Large intestine (tissue), 3 donors: ENCODE measurements around the gene DCLK1. TPM values are rescaled to one million over a fixed set of nuclear protein-coding genes. Genes with fewer than 3 reads are reported as not detected.

ENCODE experiments used
- DNase-seq, 2 donors: peaks; one replicate each; pipeline versions ENCODE4 v3.0.0 to v3.0.0-alpha.2; 2013
- H3K27ac ChIP-seq: one replicate; pipeline ENCODE4 v1.5.1; 2013; ENCODE audit warnings: low read length
- H3K27me3 ChIP-seq: 2 replicates; pipeline ENCODE4 v1.6.1; 2013; ENCODE audit warnings: low read length; ENCODE audit not compliant: control insufficient read depth, insufficient read depth
- H3K36me3 ChIP-seq: 2 replicates; pipeline ENCODE4 v1.6.1; 2013; ENCODE audit warnings: low read length; ENCODE audit not compliant: control insufficient read depth, insufficient read depth
- H3K4me1 ChIP-seq: one replicate; pipeline ENCODE4 v1.6.1; 2013; ENCODE audit warnings: low read length; ENCODE audit not compliant: control insufficient read depth, insufficient read depth
- H3K4me3 ChIP-seq: one replicate; pipeline ENCODE4 v1.5.1; 2013; ENCODE audit warnings: low read length
- H3K9me3 ChIP-seq: one replicate; pipeline ENCODE4 v1.6.1; 2013; ENCODE audit warnings: mild to moderate bottlenecking, low read depth, low read length, moderate library complexity; ENCODE audit not compliant: control insufficient read depth
- WGBS: methylation state at CpG from one replicate; pipeline ENCODE4 v1.1.5; 2013; ENCODE audit warnings: low lambda C conversion rate; ENCODE audit not compliant: insufficient coverage; 5-methylcytosine and 5-hydroxymethylcytosine counted together
- polyA plus RNA-seq: library from polyadenylated mRNA; unstranded; fragments of 120-200 nt; gene quantifications from one replicate; pipeline ENCODE4 v1.2.1, GENCODE V29; 2013

Gene DCLK1
- polyA plus RNA-seq, 1 donor, result 12.2 TPM

GRCh38 chr13:35889560-35889959 lies 241.6 kb downstream of the DCLK1 start:
- no peak overlapping the region for H3K27ac ChIP-seq
- no peaks in the 10 kb centered on the region for H3K27me3 ChIP-seq
- no peak overlapping the region for H3K4me3 ChIP-seq
- DNase-seq, result no peak
- H3K9me3 ChIP-seq, result no peaks in the 10 kb centered on the region
- no peaks in the 10 kb centered on the region for H3K4me1 ChIP-seq
- WGBS, result 82% methylated on average over 2 of the region's 2 CpGs
- H3K36me3 ChIP-seq, result no peaks in the 10 kb centered on the region

- DNase-seq, result no peak
- Histone ChIP-seq H3K4me3 (no peak overlapping the region), H3K9me3 (no peaks in the 10 kb centered on the region), H3K27ac (no peak overlapping the region), H3K27me3 (no peaks in the 10 kb centered on the region), H3K4me1 (no peaks in the 10 kb centered on the region), H3K36me3 (no peaks in the 10 kb centered on the region)
- WGBS, result 0% methylated on average over 2 of the region's 2 CpGs
These were observed 242.2 kb downstream of the DCLK1 start for GRCh38 chr13:35888981-35889380.

- H3K36me3 ChIP-seq, result no peaks in the 10 kb centered on the region
- DNase-seq, result no peak
- 0% methylated on average over 1 of the region's 3 CpGs for WGBS
- no peaks in the 10 kb centered on the region for H3K27me3 ChIP-seq
- no peak overlapping the region for H3K4me3 ChIP-seq
- H3K4me1 ChIP-seq, result no peaks in the 10 kb centered on the region
- H3K27ac ChIP-seq, result no peak overlapping the region
- H3K9me3 ChIP-seq, result no peaks in the 10 kb centered on the region
These were observed 242.7 kb downstream of the DCLK1 start for GRCh38 chr13:35888457-35888883.

- Histone ChIP-seq H3K9me3 (no peaks in the 10 kb centered on the region), H3K27me3 (no peaks in the 10 kb centered on the region), H3K36me3 (no peaks in the 10 kb centered on the region), H3K4me1 (no peaks in the 10 kb centered on the region), H3K4me3 (no peak overlapping the region), H3K27ac (no peak overlapping the region)
- no CpG with 5 or more reads among the region's 6 CpGs for WGBS
- DNase-seq, result no peak
These were observed 244.0 kb downstream of the DCLK1 start for GRCh38 chr13:35887115-35887666.

- Histone ChIP-seq H3K27me3 (no peaks in the 10 kb centered on the region), H3K27ac (no peak overlapping the region), H3K4me3 (no peak overlapping the region), H3K9me3 (no peaks in the 10 kb centered on the region), H3K4me1 (no peaks in the 10 kb centered on the region), H3K36me3 (no peaks in the 10 kb centered on the region)
- no peak for DNase-seq
- WGBS, result 80% methylated on average over 2 of the region's 9 CpGs
These were observed 244.7 kb downstream of the DCLK1 start for GRCh38 chr13:35886332-35887114.

- no peaks in the 10 kb centered on the region for H3K9me3 ChIP-seq
- H3K4me3 ChIP-seq, result no peak overlapping the region
- 80% methylated on average over 1 of the region's 4 CpGs for WGBS
- H3K27ac ChIP-seq, result no peak overlapping the region
- no peaks in the 10 kb centered on the region for H3K4me1 ChIP-seq
- DNase-seq, result no peak
- H3K27me3 ChIP-seq, result no peaks in the 10 kb centered on the region
- H3K36me3 ChIP-seq, result no peaks in the 10 kb centered on the region
These were observed 246.9 kb downstream of the DCLK1 start for GRCh38 chr13:35884211-35884760.

- H3K36me3 ChIP-seq, result no peaks in the 10 kb centered on the region
- no peaks in the 10 kb centered on the region for H3K4me1 ChIP-seq
- no peaks in the 10 kb centered on the region for H3K9me3 ChIP-seq
- peak; percentile 2 to 26 for DNase-seq
- H3K27ac ChIP-seq, result peak overlapping the region; percentile 30
- 28% methylated on average over 4 of the region's 10 CpGs for WGBS
- H3K4me3 ChIP-seq, result no peak overlapping the region
- H3K27me3 ChIP-seq, result no peaks in the 10 kb centered on the region
These were observed 248.3 kb downstream of the DCLK1 start for GRCh38 chr13:35882722-35883497.

GRCh38 chr13:35881360-35881759 lies 249.8 kb downstream of the DCLK1 start:
- no CpG with 5 or more reads among the region's 1 CpG for WGBS
- H3K27me3 ChIP-seq, result no peaks in the 10 kb centered on the region
- no peak for DNase-seq

GRCh38 chr13:35879111-35879510 lies 252.1 kb downstream of the DCLK1 start:
- no peak for DNase-seq
- no peaks in the 10 kb centered on the region for H3K9me3 ChIP-seq
- no peaks in the 10 kb centered on the region for H3K4me1 ChIP-seq
- H3K4me3 ChIP-seq, result no peak overlapping the region
- no peaks in the 10 kb centered on the region for H3K27me3 ChIP-seq
- H3K27ac ChIP-seq, result no peak overlapping the region
- no peaks in the 10 kb centered on the region for H3K36me3 ChIP-seq
- WGBS, result no CpG with 5 or more reads among the region's 4 CpGs

More at GRCh38 chr13:35881360-35881759, 249.8 kb downstream of the DCLK1 start:
- Histone ChIP-seq H3K4me1 (no peaks in the 10 kb centered on the region), H3K36me3 (no peaks in the 10 kb centered on the region), H3K9me3 (no peaks in the 10 kb centered on the region), H3K4me3 (no peak overlapping the region), H3K27ac (no peak overlapping the region)

- Histone ChIP-seq H3K36me3 (no peaks in the 10 kb centered on the region), H3K9me3 (no peaks in the 10 kb centered on the region), H3K4me3 (no peak overlapping the region), H3K27ac (no peak overlapping the region), H3K27me3 (no peaks in the 10 kb centered on the region), H3K4me1 (no peaks in the 10 kb centered on the region)
- no peak for DNase-seq
- WGBS, result no CpG with 5 or more reads among the region's 1 CpG
These were observed 254.6 kb downstream of the DCLK1 start for GRCh38 chr13:35876601-35877000.
